ENCODE results near the gene KCTD18. TPM values are rescaled to one million over a fixed set of nuclear protein-coding genes. Genes with fewer than 3 reads are reported as not detected.

Gene KCTD18
- total RNA-seq, 1 donor from 2014 or later = 21.4 TPM

GRCh38 chr2:200484934-200485333 is 24.9 kb downstream of the KCTD18 start:
- DNase-seq = no peak

GRCh38 chr2:200483729-200484198 is 26.1 kb downstream of the KCTD18 start:
- DNase-seq = peak; percentile 54

GRCh38 chr2:200482194-200482593 is 27.7 kb downstream of the KCTD18 start:
- DNase-seq = no peak

GRCh38 chr2:200479692-200480265 is 30.1 kb downstream of the KCTD18 start:
- peak; percentile 38 for DNase-seq

DNA sequence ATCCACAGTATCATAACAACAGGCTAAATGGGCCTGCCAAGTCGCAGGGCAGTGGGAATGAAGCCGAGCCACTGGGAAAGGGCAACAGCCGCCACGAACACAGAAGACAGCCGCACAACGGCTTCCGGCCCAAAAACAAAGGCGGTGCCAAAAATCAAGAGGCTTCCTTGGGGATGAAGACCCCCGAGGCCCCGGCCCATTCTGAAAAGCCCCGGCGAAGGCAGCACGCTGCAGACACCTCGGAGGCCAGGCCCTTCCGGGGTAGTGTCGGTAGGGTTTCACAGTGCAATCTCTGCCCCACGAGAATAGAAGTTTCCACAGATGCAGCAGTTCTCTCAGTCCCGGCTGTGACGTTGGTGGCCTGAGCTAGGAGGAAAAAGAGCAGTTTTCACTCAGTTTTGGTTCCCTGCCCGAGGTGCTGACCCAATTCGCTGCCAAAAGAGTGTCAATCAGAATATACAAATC is 32.2 kb downstream of the KCTD18 start:
- no peak for DNase-seq

- DNase-seq = no peak
These were observed 33.0 kb downstream of the KCTD18 start for GRCh38 chr2:200476836-200477235.

DNA sequence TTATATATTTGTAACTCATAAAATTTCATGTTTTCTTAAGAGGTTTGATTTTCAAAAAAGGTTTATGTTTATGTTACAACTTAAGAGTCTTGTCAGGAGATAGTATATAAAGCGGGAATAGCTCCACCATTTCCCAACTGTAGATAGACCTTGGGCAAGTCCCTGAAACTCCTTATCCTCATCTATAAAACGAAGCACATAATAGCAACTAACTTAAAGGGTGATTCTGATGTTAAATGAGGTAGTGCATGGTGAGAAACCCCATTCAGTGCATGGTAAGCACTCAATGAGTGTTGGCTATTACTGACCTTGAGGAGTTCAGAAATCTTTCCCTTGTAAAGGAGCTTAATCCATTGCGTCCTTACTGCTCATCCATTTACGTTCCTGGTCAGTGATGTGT is 34.1 kb downstream of the KCTD18 start:
- no peak for DNase-seq

DNA sequence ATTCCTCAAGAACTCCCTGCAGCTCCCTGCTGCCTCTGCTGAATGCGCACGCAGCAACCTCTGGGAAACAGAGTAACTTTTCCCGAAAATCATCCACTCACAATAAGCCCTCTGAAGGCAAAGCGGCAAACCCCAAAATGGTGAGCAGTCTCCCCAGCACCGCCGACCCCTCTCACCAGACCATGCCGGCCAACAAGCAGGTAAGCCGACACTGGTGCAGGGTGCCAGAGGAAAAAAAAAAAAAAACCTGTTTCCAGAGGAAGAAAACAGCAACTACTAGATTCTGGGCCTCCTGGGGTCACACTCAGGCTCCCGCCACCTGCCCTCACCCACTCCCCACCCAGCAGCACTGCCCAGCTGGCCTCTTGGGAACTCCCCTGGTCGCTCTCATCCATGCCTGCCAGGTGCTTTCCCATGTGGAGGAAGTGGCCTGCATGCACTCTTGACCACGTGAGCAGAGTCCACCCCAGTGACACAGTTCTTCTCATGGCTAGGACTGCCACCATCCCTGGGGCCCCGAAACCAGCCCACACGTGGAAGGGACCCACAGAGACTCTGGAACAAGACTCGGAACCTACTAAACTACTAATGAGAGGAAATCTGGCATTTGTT is 36.9 kb downstream of the KCTD18 start:
- no peak for DNase-seq

DNA sequence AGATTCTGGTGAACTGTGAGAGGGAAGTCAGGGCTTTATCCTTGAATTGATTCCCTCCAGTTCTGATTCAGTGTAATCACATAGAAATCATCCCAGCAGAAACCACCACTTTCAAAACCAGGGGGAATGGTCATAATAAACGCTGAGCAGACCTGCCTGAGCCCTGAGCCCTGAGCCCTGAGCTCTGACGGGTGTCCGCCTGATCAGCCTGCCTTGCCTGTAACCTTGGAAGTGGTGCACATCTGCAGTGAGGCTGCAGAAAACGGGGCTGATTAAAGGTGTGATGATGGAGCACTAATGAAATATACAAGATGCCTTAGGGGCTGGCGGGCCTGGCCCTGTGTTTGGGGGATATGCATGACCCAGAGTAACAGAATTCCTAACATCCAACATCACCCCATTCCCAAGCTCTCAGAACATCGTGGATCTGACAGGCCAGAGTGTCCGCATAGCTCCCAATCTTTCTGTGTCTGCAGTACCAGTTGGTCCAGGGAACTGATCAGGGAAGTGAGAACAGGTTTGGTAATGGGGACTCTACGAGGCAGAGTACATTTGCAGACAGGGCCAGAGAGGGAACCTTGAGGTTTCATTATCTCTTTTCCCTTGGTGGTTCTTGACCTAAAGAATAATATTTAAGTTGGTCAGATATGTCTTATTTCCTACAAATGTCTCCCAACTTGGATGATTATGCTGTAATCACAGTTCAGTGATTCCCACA is 37.8 kb downstream of the KCTD18 start:
- DNase-seq = no peak

- DNase-seq = no peak
These were observed 38.5 kb downstream of the KCTD18 start for GRCh38 chr2:200471324-200471848.

DNA sequence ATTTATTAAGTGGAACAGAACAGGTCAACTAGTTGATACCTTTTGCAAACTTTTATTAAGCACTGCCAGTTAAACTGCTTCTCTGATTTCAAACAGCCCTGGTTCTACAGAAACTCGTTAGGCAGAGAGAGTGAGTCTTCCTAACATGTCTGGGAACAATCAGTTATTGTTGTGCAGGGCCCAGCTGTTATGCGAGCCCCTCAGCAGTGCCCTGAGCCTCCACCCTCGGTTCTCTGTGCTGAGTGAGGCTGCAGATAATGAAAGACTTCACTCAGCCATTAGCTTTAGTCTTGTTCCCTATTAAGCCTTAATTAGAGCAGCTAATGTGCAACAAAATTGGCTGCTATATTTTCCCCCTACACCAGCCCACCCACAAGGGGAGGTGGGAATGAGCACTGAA is 39.6 kb downstream of the KCTD18 start:
- peak; percentile 72 for DNase-seq

DNA sequence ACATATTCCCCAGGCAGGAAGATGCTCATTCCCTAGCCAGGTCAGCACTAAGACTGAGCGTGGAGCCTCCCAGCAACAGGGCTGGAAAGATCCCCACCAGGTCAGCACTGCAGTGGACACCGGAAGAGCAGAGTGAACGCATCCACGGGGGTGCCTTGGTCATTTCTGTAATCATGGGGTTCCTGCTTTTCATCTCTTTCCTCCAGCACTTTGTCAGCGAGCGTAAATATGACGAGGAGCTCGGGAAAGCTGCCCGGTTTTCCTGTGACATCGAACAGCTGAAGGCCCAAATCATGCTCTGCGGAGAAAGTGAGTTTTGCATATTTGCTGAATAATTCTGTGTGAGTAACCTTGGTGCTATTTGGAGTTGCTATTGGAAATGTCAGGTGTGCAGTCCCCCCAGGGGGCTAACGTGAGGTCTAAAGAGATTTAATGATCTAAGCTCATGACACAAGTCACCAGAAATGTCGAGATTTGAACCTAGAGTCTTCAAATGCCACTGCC is 40.1 kb downstream of the KCTD18 start:
- peak; percentile 81 for DNase-seq

GRCh38 chr2:200467806-200468681 is 41.8 kb downstream of the KCTD18 start:
- DNase-seq = peak; percentile 78

DNA sequence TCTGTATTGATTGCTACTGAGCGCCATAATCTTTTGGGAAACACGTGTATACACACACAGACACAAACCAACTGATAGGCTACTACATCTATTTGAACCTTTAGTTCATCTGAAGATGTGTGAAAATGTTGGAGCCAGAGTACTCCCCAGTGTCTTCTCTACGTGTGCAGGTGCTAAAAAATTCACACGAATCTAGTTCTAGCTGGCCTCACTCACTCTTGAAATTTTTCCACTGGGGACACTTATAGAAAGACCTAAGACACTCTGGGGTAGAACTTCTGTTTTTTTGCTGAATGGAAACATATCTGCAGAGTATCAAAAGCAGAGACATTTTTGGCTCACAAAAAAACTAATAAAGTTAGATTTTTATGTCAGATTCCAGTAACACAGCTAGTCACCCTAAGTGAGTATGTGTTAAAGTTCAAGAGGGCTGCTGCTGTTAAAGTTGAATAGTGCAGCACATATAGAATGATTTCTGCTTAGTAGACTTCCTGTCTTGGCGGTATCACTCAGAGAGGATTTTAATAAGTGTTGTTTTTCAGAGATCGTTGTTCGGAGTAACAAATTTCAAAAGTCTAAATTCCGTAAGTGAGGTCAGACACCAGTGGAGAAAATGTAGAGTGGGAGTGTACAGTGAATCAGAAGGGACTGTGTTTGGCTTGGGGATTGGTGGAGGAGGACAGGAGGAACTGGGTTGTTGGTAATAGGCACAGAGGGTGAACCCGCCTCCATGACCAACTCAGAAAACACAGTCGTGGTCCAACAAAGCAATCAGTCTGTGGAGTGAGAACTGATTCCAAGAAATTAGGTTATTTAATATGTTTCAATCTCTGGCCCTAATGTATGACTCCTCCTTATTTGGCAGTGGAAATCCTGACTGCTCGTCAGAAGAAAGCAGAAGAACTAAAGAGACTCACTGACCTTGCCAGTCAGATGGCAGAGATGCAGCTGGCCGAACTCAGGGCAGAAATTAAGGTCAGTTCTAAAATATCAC is 43.1 kb downstream of the KCTD18 start:
- peak; percentile 89 for DNase-seq

DNA sequence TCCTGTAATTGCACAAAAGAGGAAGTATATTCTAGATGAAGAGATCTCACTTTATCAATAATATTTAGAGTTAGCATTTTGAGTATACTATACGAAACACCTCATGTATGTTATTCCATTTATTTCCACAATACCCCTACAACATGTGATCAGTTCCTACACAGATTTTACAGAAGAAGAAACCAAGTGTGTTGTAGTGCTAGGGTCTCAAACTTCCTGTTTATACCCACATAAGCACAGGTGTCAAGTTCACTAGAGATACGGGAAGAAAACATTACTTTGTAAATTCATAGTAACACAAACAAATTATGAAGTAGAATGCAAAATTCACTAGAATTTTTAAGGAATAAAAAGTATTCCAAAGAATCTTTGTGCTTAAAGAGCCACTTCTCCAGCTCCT is 46.4 kb downstream of the KCTD18 start:
- no peak for DNase-seq

DNA sequence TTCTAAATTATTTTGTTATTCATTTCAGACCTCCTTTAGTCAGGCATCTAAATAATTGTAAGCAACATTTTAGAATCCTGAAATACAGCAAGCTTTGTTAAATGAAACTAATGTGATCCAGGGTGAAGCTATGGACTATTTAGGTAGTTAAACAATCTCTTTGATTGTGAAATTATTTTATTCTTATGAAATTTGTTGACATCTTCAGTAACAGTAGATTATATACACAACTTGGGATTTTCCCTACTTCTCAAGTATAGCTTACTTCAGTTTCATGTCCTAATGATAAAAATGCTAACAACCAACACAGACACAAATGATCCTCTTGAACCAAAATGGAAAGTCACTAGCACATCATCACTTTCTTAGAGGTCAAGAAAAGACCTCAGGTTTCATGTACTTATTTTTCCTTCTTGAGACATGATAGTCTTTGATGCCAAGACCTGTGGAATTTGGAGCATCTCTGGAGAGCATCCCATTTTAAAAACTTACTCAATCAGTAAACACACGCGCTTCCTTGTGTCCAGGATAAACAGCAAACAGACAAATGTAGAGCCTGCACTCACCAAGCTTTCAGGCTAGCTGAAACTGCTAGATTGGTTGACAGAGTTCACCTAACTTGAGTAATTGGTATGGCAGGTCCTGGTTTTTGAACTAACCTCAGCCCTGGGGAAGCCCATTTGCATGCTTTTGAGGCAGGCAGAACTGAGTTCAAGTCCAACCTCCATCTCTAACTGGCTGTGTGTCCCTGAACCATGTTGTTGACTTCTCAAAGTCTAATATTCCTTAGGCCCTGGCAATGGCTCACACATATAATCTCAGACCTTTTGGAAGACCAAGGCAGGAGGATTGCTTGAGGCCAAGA is 47.8 kb downstream of the KCTD18 start:
- DNase-seq = no peak

GRCh38 chr2:200459101-200459500 is 50.8 kb downstream of the KCTD18 start:
- no peak for DNase-seq

GRCh38 chr2:200456567-200456966 is 53.3 kb downstream of the KCTD18 start:
- DNase-seq = no peak

DNA sequence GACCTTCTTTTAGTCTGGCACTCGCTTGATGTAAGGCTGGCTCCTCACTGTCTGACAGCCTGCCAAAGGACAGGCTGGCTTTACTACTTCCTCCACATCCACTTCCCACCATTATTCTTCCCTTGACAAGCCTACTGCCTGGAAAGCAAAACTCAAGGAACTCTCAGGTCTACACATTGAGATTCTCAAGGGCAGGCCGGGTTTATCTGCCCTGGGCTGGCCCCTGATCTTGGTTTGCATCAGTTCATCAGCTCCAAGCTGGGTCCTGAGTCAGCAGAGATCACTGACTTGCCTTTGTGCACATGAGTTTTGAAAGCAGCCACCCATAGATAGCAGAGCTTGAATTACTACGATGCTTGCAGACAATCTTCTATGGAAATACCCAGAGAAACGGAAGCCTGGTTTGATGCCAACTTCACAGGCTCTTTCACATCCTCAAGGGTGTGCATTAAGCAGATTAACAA is 53.9 kb downstream of the KCTD18 start:
- no peak for DNase-seq
